Measurements from ENCODE around the gene KRT34.

KRT34 gene

GRCh38 chr17:41393826-41394225 lies 11.7 kb upstream of the KRT34 start:
- ChIA-PET POLR2A (no interaction called here), CTCF (interaction anchor here (1.0 kb wide), 1 partner anchor 10 kb away, joined by 4 read pairs; no protein-coding TSS in a partner anchor)
- no peak for TF ChIP-seq CTCF (IDR thresholded peaks at IDR 0.05; ENCODE audit: insufficient read depth, low read length, missing control alignments)
- DNase-seq (ENCODE audit: low read depth, low spot score): no peak
- H3K4me3 ChIP-seq (ENCODE audit: low read depth, low read length): no peak overlapping the region

- no peak for TF ChIP-seq CTCF (IDR thresholded peaks at IDR 0.05; ENCODE audit: insufficient read depth, low read length, missing control alignments)
- ChIA-PET CTCF (interaction anchor here (1.0 kb wide), 1 partner anchor 10 kb away, joined by 4 read pairs; no protein-coding TSS in a partner anchor), POLR2A (no interaction called here)
- H3K4me3 ChIP-seq (ENCODE audit: low read depth, low read length): no peak overlapping the region
- no peak for DNase-seq (ENCODE audit: low read depth, low spot score)
Observed at GRCh38 chr17:41393294-41393693, 11.2 kb upstream of the KRT34 start.

GRCh38 chr17:41392278-41392677 lies 10.2 kb upstream of the KRT34 start:
- no peak for DNase-seq (ENCODE audit: low read depth, low spot score)
- no peak for TF ChIP-seq CTCF (IDR thresholded peaks at IDR 0.05; ENCODE audit: insufficient read depth, low read length, missing control alignments)
- ChIA-PET CTCF (interaction anchor here (1.0 kb wide), 1 partner anchor 10 kb away, joined by 3 read pairs; no protein-coding TSS in a partner anchor), POLR2A (no interaction called here)
- H3K4me3 ChIP-seq (ENCODE audit: low read depth, low read length): no peak overlapping the region

- no peak overlapping the region for H3K4me3 ChIP-seq (ENCODE audit: low read depth, low read length)
- ChIA-PET POLR2A (no interaction called here), CTCF (interaction anchor here (1.0 kb wide), 1 partner anchor 11 kb away, joined by 3 read pairs; no protein-coding TSS in a partner anchor)
- no peak for DNase-seq (ENCODE audit: low read depth, low spot score)
- no peak for TF ChIP-seq CTCF (IDR thresholded peaks at IDR 0.05; ENCODE audit: insufficient read depth, low read length, missing control alignments)
Observed at GRCh38 chr17:41391535-41391934, 9.4 kb upstream of the KRT34 start.

- CTCF ChIA-PET: interaction anchor here (0.6 to 1.6 kb wide), 3 partner anchors 14 to 338 kb away, joined by 3 read pairs; no protein-coding TSS in a partner anchor
- no peak for TF ChIP-seq CTCF (IDR thresholded peaks at IDR 0.05; ENCODE audit: insufficient read depth, low read length, missing control alignments)
- POLR2A ChIA-PET: interaction anchor here (0.6 kb wide), 1 partner anchor 209 kb away, joined by 3 read pairs; no protein-coding TSS in a partner anchor
- DNase-seq (ENCODE audit: low read depth, low spot score): no peak
- no peak overlapping the region for H3K4me3 ChIP-seq (ENCODE audit: low read depth, low read length)
Observed at GRCh38 chr17:41390411-41390938, 8.4 kb upstream of the KRT34 start.

GRCh38 chr17:41387670-41388069 lies 5.6 kb upstream of the KRT34 start:
- ChIA-PET POLR2A (no interaction called here), CTCF (no interaction called here)
- no peak for TF ChIP-seq CTCF (IDR thresholded peaks at IDR 0.05; ENCODE audit: insufficient read depth, low read length, missing control alignments)
- no peak overlapping the region for H3K4me3 ChIP-seq (ENCODE audit: low read depth, low read length)
- DNase-seq (ENCODE audit: low read depth, low spot score): no peak

All from AG04449 (cell line).